ENCODE data around the gene IFNA8.
"Not testable (repeated sequence)": the region's sequence is repeated elsewhere in the genome, so short reads cannot be mapped to it uniquely, and the experiment has no call there.

IFNA8 gene

GRCh38 chr9:21408817-21409216 is at the start of gene IFNA8:
Gene IFNA8, plus strand, starts transcription at chr9:21409117. Its CDS starts 60 bp downstream, at chr9:21409177.
- no peak for DNase-seq

DNA sequence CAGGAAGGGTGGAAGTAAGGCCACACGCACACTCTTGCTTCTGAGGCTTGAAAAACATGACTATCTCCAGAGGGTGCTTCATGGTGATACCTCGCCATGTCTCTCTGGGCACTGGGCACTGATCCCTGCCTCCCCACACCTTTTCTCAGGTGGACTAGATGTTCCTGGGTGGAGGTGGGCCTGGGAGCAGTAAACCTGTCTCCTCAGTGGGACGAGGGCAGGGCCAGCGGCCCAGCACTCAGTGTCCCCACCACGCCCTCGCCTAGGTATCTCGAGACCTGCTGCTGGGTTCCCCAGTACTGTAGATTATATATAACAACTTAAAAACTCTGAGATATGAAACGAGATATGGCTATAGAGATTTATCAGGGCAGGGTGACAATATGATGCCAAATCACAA is 46.6 kb upstream of the IFNA8 start:
- DNase-seq = no peak

GRCh38 chr9:21367169-21367568 is 41.7 kb upstream of the IFNA8 start:
- not testable (repeated sequence) for DNase-seq

DNA sequence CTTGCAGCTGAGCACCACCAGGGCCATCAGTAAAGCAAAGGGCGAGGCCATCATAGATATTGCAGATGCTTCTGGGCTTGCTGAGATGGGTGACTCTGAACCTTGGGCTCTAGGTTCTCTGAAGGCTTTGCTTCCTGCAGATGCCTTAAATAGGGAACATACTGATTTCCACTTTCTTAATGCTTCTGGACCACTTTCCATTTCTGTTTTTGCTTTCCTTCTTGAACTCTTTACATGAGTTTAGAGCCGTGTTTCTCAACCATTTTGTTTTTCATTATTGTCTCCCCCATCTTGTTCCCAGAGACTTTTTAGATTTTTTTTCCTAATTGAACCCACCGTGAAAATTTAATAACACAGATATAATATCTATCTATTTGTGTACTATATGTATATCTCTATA is 41.0 kb upstream of the IFNA8 start, which contains the start of gene IFNA13:
TSS of gene IFNA13 (minus strand) at position 101 of the 400 bp plus-strand sequence. CDS start at position 54, 47 bp downstream.
- DNase-seq = no peak

DNA sequence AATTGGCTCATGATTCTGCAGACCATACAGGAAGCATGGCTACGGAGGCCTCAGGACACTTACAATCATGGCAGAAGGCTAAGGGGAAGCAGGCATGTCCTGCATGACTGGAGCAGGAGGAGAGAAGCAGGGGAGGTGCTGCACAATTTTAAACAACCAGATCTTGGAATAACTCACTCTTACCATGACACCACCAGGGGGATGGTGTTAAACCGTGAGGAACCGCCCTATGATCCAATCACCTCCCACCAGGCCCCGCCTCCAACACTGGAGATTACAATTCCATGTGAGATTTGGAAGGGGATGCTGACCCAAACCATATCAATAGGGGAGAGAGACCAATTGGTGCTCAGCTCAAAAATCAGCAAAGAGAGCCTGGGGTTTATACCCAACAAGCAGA is 37.5 kb upstream of the IFNA8 start:
- DNase-seq = not testable (repeated sequence)

GRCh38 chr9:21381448-21382339 is 27.2 kb upstream of the IFNA8 start:
- no peak for DNase-seq

DNA sequence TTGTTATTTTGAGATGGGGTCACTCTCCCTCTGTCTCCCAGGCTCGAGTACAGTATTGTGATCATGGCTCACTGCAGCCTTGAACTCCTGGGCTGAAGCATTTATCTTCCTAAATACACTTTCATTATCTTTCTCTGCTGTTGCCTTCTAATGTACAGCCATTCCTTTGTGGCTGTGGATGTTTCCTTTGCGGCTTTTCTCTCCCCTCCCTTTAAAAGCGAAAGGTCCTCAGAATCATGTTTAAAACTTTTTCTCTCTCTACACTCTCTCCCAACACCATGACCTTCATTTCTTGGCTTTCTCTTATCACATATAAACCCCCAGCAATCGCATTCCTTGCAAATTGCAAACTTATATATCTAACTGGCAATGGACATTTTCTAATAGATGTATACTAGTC is 25.3 kb upstream of the IFNA8 start:
- no peak for DNase-seq

DNA sequence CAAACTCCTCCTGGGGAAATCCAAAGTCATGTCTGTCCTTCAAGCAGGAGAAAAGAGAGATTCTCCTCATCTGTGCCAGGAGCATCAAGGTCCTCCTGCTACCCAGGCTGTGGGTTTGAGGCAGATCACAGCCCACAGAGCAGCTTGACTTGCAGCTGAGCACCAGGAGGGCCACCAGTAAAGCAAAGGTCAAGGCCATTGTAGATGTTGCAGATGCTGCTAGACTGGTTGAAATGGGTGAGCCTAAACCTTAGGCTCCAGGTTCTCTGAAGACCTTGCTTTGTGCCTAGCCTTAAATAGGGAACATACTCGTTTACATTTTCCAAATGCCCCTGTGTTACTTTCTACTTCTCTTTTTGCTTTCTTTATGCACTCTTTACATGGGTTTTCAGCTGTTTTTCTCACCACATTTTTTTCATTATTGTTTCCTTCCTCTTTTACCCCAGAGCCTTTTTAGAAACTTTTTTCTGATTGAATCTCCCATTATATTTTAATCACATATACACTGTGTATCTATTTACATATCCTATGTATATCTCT is 23.7 kb upstream of the IFNA8 start, which contains the start of gene IFNA2:
TSS of gene IFNA2 (minus strand) at position 268 of the 540 bp plus-strand sequence. CDS start at position 199, 69 bp downstream.
- DNase-seq = no peak

GRCh38 chr9:21392270-21392669 is 16.6 kb upstream of the IFNA8 start:
- no peak for DNase-seq

DNA sequence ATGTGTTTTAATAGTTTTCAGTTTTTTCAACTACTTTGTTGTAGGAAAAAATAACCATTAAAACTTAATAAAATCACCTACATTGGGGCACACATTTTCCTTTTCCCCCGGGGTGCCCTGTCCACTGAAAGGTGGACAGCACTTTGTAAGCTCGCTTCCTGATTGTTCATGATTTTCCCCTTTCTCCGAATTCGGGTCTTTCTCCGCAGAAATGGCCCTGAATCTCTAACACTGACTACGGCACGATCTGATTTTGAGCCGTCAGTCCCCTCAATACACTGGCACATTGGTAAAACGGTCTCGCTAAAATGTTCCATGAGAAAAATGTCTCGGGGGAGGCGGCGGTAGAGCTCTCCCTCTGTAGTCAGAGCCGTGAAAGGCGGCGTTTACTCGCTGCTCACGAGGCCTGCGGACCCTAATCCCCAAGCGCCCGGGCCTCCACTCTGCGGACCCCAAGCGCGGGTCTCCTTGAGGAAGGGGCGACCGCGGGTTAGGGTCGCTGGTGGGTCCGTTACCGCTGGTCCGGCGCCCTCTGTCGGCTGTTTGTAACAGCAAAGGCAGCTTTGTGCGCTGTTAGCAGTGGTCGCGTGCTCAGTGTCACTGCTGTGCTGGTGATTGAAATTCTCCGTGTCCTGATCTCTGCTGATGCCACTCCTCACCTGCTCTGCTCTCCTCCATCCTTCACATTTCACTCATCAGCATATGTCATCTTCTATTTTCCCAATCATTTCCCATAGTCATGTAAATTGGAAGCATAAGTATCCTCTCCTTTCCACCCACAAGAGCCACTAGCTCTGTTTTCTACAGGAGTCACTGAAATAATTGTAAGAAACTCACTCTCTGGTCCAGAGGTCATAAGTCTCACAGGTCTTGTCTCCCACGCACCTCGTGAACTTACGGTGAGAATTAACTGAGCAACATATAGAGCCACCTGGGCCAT is 12.9 kb upstream of the IFNA8 start:
- DNase-seq = no peak

- DNase-seq = no peak
Measured at GRCh38 chr9:21398955-21399489, 9.9 kb upstream of the IFNA8 start.

DNA sequence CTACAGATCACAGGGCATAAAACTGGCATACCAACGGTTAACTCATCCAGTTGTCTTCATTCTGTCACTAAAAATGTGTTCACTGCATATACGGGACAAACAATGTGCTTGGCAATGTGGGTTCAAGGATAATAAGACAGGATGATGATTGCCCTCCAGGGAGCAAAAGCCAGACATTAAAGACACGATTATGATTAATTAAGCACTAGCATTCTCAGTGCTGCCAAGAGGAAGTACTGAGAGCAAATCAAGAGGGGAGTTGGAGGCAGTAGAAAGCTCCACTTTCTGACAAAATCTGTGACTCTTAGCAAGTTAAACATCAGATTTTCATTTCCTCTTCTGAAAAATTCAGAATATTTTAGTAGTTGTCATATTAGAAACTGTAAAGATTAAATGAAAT is 9.0 kb upstream of the IFNA8 start:
- no peak for DNase-seq

DNA sequence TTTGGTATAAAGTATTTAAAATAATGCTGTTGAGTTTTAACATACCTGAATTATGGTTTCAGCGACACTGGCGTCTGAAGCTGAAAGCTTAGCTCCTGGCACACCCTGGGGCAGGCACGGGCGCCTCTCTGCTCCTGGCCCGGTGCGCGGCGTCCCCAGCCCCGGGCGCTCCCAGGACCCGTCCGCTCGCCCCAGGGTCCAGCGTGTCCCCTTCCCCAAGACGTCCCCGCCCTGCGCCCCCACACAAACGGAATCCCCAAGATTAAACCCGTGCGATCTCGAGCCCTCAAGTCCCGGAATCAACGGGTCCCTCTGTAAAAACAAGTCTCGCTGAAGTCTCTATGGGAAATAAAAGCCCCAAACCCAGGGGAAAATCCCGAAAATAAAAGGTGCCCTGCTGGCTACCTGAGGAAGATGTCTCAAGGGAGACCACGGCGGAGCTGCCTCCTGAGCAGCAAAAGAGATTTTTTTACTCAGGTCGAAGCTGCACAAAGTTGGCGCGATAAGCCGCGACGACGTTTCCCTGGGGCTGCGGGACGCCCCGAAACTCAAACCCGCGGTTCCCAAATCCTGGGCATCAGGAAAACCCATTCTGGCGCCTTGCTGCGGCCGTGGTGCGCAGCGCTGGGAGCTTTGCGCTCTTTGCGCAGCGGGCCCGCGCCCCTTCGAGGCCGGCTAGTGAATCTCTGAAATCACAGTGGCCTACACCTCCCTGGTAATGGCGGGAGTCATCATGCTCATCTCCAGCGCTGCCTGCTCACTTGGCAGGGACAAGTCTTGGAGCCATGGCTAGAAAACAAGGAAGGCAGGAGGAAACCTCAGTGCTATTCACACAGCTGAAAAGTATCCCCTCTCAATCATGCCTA is 6.3 kb upstream of the IFNA8 start:
- no peak for DNase-seq

- DNase-seq = no peak
Measured at GRCh38 chr9:21404146-21404545, 4.8 kb upstream of the IFNA8 start.

GRCh38 chr9:21412107-21412506 is 3.2 kb downstream of the IFNA8 start:
- no peak for DNase-seq

DNA sequence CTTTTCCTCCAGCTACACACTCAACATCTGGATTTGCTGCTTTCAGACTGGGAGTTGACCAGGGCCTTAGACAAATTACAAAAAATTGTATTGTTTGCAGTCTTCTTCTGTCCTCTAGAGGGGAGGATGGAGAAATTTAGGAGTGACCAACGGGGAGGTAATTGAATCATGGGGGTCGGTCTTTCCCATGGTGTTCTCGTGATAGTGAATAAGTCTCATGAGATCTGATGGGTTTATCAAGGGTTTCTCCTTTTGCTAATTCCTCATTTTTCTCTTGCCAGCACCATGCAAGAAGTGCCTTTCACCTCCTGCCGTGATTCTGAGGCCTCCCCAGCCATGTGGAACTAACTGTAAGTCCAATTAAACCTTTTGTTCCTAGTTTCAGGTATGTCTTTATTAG is 4.2 kb downstream of the IFNA8 start:
- no peak for DNase-seq

GRCh38 chr9:21413624-21414023 is 4.7 kb downstream of the IFNA8 start:
- no peak for DNase-seq

GRCh38 chr9:21414220-21414940 is 5.5 kb downstream of the IFNA8 start:
- no peak for DNase-seq

GRCh38 chr9:21415493-21416267 is 6.8 kb downstream of the IFNA8 start:
- DNase-seq = no peak

DNA sequence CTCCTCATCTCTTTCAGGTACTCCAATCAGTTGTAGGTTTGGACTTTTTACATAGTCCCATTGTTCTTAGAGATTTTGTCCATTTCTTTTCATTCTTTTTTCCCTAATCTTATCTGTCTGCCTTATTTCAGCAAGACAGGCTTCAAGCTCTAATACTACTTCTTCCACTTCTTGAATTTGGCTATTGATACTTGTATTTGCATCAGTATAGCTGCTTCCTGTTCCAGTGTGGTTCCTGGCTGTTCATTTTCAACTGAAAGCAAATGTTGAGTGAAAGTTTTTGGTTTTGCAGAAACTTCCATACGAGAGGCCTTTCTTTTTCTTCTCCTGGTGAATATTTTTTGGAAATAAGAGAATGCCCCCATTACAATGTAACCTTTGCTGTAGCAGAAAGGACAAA is 19.3 kb downstream of the IFNA8 start:
- DNase-seq = no peak
